GM18909 (cell line): Measurements from ENCODE around the gene GALNT15.
A peak's percentile ranks its signal among the peaks of the same experiment; 100 is the strongest.

Experiments used
- ATAC-seq: cut with Tn5 transposase; IDR thresholded peaks from one replicate; pipeline ENCODE4 v1.9.1; 2021; ENCODE audit warnings: mild to moderate bottlenecking; ENCODE audit not compliant: unreplicated experiment, poor library complexity

The GALNT15 gene

DNA sequence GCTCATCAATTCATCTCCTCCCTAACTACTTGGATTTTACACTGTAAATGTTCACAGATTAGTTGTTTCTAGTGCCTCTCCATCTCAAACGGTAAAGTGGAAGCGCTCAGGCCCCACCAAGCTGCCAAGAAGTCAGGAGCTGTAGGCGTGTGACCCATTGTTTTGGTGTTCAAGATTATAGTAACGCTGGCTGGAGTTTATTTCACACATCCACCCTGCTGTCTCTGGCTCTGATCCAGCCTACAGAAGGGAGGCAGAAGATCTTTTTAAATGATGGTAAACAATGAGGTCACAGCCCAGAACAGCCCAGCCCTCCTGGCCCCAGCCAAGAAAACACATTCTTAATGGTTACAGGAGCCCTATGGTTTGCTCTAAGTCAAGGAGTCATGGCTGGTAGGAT, 25.7 kb upstream of the GALNT15 start:
- no peak for ATAC-seq

DNA sequence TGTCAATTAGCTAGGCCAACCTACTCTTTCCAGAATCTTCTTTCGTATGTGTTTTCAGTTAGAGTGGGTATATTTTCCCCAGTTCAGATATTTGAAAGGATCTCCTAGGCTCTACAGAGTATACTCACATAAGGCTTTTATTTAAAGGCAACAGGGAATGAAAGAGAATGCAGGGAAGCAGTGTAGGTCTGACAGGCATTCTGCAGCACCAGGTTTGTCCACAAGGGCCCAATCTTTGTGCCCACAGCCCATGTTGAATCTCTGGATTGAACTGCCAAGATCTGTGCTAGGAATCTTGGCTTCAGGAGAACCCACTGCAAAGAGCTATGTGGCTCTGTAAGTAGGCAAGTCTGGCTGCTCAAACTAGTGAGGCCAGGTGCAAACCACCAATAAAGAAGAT, 24.2 kb upstream of the GALNT15 start:
- no peak for ATAC-seq

DNA sequence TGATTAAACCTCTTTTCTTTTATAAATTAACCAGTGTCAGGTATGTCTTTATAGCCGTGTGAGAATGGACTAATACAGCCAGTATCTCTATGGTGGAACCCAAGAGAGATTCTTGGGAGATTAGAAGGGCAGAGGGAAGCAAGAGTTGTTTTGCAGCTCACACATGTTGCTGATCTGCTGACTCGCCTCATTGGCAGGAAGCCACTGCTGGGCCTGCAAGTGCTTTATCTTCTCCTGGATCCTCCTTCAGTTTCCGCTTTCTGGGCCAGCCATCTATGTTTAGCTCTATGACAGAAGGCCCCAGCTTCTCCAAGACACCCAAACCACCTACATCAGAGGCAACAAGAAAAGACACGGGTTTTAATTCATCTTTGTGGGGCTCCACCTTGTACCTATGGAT, 23.4 kb upstream of the GALNT15 start:
- ATAC-seq, result no peak

DNA sequence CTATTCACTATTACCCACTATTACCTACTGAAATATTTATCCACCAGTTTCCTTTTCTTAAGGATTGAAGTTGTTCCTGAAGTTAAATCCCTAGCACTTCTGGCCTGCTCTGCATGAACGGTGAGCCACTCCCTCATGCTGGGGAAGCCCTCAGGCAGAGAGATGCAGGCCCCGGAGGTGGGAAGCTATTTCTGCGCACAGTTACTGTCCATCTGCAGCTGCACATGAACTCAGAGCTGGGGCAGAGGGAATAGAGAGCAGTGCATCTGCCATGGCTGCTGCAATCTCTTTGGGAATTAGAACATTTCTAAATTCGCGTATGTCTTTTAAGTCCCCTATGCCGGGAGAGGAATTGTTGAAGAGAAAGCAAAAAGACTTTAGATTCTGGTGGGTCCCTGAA, 6.3 kb upstream of the GALNT15 start:
- ATAC-seq, result no peak

DNA sequence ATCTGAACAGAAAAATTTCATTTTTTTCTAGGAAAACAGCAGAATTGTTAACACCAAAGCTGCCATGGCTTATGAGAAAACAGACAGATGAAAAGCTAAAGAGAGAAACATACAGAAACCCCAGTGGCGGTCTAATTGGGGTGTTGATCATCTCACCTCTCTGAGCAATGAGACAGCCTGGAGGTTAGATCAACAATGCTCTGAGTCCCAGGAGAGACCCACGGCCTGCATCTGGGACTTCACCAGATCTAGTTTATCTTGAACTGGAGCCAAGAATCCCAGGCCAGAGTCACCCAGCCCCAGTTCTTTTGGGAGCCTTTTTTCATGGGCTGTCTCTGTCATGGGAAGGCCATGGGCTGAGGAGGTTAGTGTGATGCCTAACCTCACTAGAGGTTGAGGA, 3.5 kb upstream of the GALNT15 start:
- ATAC-seq, result no peak

DNA sequence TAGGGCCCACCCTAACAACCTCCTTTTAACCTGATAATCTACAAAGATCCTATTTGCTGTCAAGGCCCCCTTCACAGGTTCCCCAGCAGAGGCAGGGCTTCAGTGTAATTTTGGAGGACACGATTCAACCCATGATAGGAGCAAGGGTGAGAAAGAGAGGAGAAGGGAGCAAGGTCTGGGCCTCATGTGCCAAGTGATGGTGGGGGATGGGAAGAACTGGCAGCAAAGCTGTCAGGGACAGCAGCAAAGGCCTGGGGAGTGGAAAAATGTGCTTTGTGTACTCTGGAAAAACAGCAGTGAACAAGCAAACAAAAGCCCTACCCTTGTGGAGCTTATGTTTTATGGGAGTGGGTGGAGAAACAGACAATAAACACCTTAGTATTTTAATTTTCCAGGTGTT, 2.7 kb upstream of the GALNT15 start:
- ATAC-seq, result no peak

DNA sequence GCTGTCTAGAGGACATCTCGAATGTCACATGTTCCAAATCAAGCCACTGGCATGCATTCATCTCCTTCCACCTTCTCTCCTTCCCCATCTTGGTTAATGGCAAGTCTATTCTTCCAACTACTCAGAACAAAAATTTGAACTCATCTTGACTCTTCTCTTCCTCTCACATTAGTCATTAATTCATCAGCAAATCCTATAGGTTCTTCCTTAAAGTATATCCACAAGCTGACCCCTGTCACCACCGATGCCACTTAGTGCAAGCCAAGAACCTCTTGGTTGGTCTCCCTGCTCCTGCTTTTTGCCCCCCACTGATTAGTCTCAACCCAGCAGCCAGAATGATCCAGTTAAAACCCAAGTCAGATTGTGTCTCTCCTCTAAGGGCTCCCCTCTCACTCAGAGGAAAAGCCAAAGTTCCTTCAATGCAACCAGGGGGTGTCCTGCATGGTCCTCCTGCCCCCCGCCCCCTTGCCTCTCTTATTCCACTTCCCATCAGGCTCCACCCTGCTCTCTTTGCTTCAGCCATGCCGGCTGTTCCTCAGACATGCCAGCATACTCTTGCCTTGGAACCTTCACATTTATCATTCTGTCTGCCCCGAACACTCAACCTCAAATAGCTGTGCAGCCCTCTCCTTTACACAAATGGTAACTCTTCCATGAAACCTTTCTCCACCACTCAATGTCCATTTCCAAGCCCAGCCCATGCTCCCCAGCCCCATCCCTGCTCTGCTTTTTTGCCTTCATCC, 1.0 kb upstream of the GALNT15 start:
- no peak for ATAC-seq

DNA sequence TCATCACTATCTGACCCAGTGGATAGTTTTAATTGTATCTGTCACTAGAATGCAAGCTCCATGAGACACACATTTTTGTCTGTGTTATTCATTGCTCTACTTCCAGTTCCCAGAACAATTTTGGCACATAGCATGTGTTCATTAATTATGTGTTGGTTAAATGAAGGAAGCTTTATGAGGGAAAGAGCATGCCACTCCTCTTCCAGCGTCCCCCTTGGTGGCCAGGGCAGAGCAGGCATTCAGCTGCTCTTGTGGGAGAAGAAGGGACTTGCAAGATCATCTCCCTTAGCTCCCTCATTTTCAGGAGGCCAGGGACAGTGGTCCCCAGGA, 489 bp upstream of the GALNT15 start:
- ATAC-seq, result no peak

DNA sequence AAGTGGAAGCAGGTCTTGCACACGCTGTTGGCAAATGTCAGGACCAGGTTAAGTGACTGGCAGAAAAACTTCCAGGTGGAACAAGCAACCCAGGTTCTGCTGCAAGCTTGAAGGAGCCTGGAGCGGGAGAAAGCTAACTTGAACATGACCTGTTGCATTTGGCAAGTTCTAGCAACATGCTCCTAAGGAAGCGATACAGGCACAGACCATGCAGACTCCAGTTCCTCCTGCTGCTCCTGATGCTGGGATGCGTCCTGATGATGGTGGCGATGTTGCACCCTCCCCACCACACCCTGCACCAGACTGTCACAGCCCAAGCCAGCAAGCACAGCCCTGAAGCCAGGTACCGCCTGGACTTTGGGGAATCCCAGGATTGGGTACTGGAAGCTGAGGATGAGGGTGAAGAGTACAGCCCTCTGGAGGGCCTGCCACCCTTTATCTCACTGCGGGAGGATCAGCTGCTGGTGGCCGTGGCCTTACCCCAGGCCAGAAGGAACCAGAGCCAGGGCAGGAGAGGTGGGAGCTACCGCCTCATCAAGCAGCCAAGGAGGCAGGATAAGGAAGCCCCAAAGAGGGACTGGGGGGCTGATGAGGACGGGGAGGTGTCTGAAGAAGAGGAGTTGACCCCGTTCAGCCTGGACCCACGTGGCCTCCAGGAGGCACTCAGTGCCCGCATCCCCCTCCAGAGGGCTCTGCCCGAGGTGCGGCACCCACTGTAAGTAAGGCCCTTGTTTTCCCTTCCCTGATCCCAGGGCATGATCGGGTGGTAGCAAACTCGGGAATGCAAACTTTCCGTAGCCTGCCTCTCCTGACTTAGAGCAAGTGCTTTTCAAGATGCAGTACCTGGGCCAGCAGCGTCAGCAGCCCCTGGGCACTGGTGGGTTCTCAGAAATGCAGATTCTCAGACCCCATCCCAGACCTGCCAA, 759 bp downstream of the GALNT15 start:
- no peak for ATAC-seq

DNA sequence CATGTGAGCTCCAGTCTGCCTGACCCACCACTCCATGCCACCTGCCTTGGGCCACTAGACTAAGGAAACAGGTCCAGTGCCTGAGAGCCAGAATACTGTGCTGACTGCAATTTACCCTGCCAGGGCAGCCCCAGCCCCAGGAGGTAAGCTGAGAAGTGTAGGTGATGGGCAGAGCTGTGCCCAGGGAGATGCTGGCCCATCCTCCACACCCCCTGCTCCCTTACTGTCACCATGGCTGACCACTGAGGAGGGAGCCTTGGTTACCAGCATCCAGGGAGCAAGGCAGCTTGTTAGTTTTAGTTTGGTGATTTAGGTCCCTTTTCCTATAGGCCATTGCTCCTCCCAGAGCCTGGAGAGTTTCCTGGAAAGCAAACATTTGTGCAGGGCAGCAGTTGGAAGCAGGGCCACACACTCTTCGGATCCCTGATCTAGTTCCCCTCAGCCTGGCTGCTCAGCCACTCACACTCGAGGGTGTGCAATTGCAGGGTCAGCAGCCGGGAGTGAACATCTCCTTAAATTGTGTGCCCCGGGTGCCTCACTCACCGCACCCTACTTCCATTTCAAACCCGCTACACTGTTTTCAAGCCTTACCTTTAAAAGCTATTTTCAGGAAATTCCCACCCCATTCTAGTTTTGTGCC, 2.0 kb downstream of the GALNT15 start:
- ATAC-seq, result no peak

DNA sequence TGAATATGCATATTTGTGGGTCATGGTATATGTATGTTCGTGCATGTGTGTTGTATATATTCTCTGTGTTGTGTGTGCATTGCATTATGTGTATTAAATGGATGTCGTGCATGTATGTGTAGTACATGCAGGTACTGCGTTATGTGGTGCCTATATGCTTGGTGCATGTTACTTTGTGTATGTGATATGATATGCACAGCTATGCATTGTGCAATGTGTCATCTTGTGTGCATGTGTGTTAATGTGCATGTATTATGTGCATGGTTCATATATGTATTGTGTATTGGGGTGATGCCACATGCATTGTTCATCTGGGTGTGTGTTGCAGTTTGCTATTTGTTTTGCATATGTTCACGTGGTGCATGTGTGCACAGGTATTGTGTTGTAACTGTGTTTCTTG, 2.9 kb downstream of the GALNT15 start:
- no peak for ATAC-seq

DNA sequence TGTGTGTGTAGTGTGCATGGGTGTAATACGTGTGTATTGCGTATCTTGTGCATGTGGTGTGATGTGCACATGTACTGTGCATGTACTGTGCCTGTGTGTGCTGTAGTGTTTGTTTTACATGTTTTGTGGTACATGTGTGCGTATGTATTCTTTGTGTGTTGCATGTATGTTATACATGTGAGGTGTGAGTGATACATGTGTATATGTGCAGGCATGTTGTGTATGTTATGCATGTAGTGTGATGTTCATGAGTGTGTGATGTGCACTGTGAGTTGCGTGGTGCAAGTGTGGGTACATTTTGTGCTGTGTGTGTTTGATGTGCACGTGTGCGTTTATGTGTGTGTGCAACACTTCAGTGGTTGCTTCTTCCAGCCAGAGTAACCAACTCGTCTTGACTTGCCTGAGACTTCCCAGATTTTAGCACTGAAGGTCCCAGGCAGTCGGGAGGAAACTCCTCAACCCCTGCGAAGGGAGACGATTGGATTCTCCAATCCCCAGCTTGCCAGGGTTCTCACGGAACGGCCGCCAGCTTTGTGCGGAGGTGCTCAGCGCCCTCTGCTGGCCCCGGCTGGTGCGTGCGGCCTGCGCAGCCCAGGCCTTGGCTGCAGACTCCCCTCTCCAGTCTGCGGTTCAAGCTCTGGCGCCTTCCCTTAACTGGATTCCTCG, 3.6 kb downstream of the GALNT15 start:
- ATAC-seq, result peak; percentile 76

DNA sequence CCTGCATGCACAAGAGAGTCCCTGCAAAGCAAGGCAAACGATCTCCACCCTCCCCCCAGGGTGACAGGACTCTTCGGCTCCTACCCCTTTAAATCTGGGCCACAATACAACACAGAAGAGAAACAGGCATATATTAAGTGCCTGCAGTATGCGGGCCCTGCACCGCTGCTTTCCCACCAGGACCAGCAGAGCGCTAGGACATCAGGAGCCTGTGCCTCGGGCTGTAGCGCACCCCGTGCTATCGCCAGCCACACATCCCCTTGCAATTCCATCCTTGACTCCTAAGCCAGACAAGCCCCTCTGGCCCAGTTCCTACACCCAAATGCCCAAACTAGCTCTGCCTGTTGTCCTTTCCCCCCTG, 4.1 kb downstream of the GALNT15 start:
- peak; percentile 6 for ATAC-seq

DNA sequence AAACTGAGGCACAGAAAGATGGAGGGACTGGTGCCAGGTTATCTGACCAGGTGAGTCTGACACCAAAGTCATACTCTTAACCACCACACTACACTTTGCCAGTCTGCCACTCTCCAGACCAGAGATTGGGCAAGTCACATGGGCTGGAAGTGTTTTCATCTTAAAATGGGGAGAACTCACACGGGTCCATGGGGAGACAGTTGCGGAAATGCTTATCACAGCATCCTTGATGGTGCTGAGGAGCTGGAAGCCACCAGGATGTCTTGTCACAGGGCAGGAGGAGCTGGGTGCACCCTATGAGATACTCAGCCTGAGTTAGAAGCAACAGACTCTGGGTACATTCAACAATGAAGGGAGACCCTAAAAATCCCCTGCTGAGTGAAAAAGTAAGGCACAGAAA, 4.8 kb downstream of the GALNT15 start:
- ATAC-seq, result no peak

DNA sequence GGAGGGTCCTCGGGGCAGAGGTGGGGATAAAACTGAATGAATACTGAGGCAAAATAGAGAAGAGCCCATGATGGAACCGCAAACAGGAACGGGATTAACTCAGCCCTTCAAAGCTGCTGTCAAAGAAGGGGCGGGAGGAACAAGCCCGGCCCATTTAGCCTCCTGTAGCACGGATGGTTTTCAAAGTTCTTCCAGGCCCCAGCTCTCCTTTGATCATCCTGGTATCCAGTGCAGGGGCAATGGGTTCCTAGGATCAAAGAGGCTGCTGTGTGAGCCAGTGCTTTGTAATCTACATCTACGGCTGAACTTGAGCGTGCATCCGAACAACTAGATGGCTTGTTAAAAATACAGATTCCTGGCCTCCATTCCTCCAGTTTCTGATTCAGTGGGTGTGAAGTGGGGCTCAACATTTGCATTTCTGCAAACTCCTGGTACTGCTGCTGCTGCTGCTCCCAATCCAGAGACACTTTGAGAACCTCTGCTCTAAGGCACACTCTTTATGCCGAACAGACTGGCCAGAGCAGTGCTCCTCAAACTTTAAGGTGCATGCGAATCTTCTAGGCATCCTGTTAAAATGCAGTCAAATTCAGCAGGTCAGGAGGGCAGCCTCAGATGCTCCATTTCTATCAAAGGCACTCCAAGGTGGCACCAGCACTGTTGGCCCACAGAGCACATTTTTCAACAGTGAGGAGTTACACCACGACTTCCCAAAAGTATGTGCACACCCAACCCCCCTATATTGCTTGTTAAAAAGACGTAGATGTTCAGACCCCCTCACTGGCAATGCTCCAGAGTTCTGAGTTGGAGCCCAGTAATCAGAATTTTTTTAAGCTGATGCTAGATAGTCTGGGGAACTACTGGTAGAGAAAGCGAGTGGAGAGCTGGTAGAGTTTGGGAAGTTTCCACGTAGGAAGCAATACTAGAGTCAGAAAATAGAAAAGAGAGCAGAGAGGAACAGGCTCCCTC, 5.6 kb downstream of the GALNT15 start:
- no peak for ATAC-seq

DNA sequence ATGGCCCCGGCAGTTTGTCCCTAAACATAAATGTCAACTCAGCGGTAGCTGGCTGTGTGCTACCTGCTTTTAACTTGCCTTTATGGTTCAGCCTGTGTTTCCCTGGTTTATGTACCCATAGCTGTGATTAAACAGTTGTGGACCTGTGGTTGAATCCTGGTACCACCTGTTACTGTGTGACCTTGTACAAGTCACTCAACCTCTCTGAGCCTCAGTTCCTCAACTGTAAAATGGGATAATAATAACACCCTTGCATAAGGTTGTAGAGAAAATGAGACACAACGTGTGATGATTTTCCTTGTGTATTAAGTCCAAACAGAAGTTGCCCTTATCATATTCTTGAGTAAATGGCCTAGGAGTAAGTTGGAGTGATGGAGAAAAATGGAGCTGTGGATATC, 6.3 kb downstream of the GALNT15 start:
- ATAC-seq, result no peak

DNA sequence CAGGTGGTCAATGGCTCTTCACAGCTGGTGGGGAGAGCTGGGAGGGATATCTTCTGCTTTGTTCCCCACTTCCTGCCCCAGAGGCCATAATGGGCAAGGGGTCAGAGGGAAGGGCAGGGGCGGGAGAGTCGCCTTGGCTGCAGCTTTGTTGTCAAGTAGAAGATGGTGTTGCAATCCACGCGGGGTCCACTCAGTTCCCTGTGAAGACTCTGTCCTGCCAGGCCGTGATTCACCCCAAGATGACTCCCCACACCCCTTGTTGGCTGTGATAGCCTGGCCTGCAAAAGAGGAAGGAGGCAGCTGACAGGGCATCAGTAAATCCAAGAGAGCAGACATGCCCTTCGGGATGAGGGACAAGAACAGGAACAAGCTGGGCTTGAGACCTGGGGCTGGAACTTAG, 6.9 kb downstream of the GALNT15 start:
- no peak for ATAC-seq

DNA sequence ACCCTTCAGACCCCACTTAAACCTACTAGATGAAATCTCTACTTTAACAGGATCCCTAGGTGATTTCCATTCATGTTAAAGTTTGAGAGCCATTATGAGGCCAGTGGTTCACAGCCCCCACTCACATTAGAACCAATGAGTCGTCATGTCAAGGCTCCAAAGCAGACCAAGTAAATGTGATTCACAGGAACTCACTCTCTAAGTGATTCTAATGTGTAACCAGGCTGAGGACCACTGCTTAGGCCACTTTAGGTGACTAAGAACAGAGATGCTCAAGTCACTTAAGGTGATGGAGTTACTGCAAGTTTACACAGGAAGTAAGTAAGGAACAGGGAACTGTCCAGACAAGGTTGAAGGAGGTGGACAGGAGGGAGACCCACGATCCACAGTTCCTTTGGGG, 7.7 kb downstream of the GALNT15 start:
- ATAC-seq, result no peak

DNA sequence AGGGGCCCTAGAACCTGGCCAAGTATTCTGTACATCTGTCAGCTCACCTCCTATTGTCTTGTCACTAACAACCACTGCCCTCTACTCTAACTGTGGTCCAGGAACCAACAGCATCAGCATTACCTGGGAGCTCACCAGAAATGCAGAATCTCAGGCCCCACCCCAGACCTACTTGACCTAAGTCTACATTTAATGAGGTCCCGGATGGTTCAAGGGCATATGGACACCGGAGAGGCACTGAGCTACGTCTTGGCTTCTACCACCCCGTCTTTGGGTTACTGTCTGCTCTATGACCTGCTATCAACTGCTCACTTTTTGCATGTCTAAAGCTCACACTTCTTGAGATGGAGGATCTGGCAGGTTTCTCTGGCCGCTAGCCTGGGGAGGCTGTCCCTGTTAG, 8.1 kb downstream of the GALNT15 start:
- ATAC-seq, result no peak

DNA sequence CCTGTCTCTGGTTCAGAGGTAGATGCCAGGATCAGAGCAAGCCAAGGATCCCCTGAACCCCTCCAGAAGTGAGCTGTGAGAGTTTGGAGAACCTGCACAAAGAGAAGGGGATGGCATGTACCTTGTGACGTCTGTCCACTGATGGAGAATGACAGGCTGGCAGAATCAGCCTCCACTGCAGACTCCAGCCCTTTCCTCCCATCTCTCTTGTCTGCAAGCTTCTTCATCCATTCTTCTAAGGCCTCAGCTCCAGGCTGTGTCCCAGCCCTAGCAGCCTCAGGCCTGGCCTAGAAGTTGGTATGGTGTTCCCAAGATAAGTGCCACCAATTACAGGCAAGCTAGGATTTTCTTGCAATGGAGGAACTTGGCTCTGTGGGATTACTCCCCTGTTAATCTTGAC, 8.6 kb downstream of the GALNT15 start:
- no peak for ATAC-seq
